Spleen (tissue), 11 donors: ENCODE results near the gene SH3BGR. TPM values are rescaled to one million over a fixed set of nuclear protein-coding genes. Genes with fewer than 3 reads are reported as not detected.
"Not testable (repeated sequence)": the region's sequence is repeated elsewhere in the genome, so short reads cannot be mapped to it uniquely, and the experiment has no call there.

Source experiments
- DNase-seq: peaks from one replicate; pipeline ENCODE4 v3.0.0-alpha.2; 2020
- H3K27ac ChIP-seq, 8 donors: fragments of 200-600 bp; sonication (generic) in 7 of 8; 1 replicate in 4 of 8; 2 replicates in 4 of 8; pipeline versions ENCODE4 v1.5.0 to v1.8.0; 2016 to 2021; ENCODE audit warnings: inconsistent platforms in 4 of 8, mild to moderate bottlenecking in 4 of 8, moderate library complexity in 1 of 8
- H3K27me3 ChIP-seq, 7 donors: fragments of 200-600 bp; sonication (generic) in 6 of 7; replicated peaks in 1 of 7; 1 replicate in 4 of 7; 2 replicates in 3 of 7; pipeline versions ENCODE4 v1.5.0 to v1.8.0; 2016 to 2021; ENCODE audit warnings: inconsistent platforms in 3 of 7, mild to moderate bottlenecking in 1 of 7
- H3K36me3 ChIP-seq, 6 donors: fragments of 200-600 bp; sonication (generic) in 5 of 6; 1 replicate in 4 of 6; 2 replicates in 2 of 6; pipeline versions ENCODE4 v1.5.0 to v1.8.0; 2016 to 2021; ENCODE audit warnings: inconsistent platforms in 2 of 6
- H3K4me1 ChIP-seq, 6 donors: fragments of 200-600 bp; sonication (generic) in 5 of 6; 1 replicate in 3 of 6; 2 replicates in 3 of 6; pipeline versions ENCODE4 v1.5.0 to v1.8.0; 2016 to 2021; ENCODE audit warnings: inconsistent platforms in 3 of 6
- H3K4me3 ChIP-seq, 8 donors: fragments of 200-600 bp; sonication (generic) in 7 of 8; 1 replicate in 4 of 8; 2 replicates in 4 of 8; pipeline versions ENCODE4 v1.5.0 to v1.8.0; 2016 to 2021; ENCODE audit warnings: inconsistent platforms in 4 of 8, mild to moderate bottlenecking in 4 of 8, moderate library complexity in 2 of 8
- H3K9me3 ChIP-seq, 8 donors: fragments of 200-600 bp; sonication (generic) in 7 of 8; 1 replicate in 4 of 8; 2 replicates in 4 of 8; pipeline versions ENCODE4 v1.5.0 to v1.8.0; 2016 to 2021; ENCODE audit warnings: inconsistent platforms in 4 of 8
- POLR2A ChIP-seq, 3 donors: fragments of 450-650 bp; IDR thresholded peaks; one replicate each; pipeline ENCODE4 v1.5.1; 2017; ENCODE audit warnings: antibody characterized with exemption in 3 of 3, mild to moderate bottlenecking in 1 of 3
- POLR2AphosphoS5 ChIP-seq, 3 donors: sonication (generic); formaldehyde crosslinking; IDR thresholded peaks; one replicate each; pipeline ENCODE4 v1.5.1; 2017; ENCODE audit warnings: antibody characterized with exemption in 3 of 3
- WGBS, 5 donors: extraction: QIAGEN DNeasy Blood & Tissue Kit in 3 of 5; methylation state at CpG; one replicate each; pipeline versions ENCODE4 v1.1.5 to v1.1.7; 2013 to 2018; 5-methylcytosine and 5-hydroxymethylcytosine counted together
- intact Hi-C: fragments of 100-400 bp; cut with DNase I; formaldehyde crosslinking; loops from one replicate; pipeline ENCODE4 v1.15.0; 2023; ENCODE audit warnings: low total_unique reads
- polyA plus RNA-seq, 3 donors: library from polyadenylated mRNA; stranded (reverse); fragments of 200-250 nt; gene quantifications; one replicate each; pipeline ENCODE4 v1.2.1, GENCODE V29; 2013
- total RNA-seq, 7 donors: library from RNA; depleted of rRNA in 3 of 7; stranded (reverse); fragments of >200 nt in 3 of 7; fragmentation: NEBNext Ultra II Directional in 4 of 7; extraction: Animal tissue kit (Norgen Biotek cat#: 25700) in 4 of 7; gene quantifications; one replicate each; pipeline versions ENCODE4 v1.1.0 to v1.2.1, GENCODE V29; 2016 to 2021
- TF ChIP-seq, protein P1 (sequence below), 11 experiments: fragments of 200-600 bp in 7 of 11; fragments of 450-650 bp in 4 of 11; sonication (generic) in 4 of 11; IDR thresholded peaks in 8 of 11; conservative IDR thresholded peaks in 3 of 11; 1 replicate in 7 of 11; 2 replicates in 4 of 11; pipeline versions ENCODE4 v1.4.0 to v1.8.0; 2016 to 2021; ENCODE audit warnings: antibody characterized with exemption in 11 of 11, inconsistent platforms in 4 of 11, mild to moderate bottlenecking in 1 of 11
- donor health status: healthy with polysubstance abuse.
- donor health status: DM: no; HTN: no; CAD: no; lungs with moderate emphysema.
- donor health status: DM: no; HTN: no; CAD: no.
- donor health status: Bipolar disorder and iron deficiency.
- donor health status: healthy.
- donor health status: DM: no; HTN: no; CAD: no.
- donor health status: DM: yes; HTN: yes; CAD: no.

SH3BGR gene
- total and polyA plus RNA-seq, 10 donors, result 0.69 to 3.7 (median 2.1) TPM

DNA sequence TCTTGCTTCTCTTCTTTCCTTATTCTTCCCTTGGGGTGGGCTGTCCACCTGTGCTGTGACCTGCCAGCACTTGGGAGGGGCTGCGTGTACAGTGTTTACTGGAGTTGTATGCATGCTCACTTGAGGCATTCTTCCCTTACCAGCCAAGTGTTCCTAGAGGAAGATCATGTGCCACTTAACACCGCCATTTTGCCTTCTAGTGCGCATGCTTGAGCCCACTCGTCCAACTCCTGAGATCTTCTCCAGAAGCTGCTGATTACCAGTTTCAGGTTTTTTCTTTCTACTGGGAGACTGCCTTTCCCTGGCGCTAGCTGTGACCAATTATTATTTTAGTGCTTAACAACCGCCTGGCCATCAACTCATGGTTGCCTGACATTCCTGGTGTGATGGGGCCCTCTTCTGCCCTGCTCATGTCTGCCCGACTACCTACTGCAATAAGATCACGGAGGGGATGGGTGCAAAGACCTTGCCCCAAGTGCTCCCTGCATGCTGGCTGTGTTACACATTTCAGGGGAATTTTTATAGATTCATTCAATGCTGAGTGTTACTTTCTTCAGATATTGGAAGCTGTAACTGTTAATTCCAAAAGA lies 86.8 kb downstream of the SH3BGR start:
- no peaks in the 10 kb centered on the region for H3K4me1 ChIP-seq
- no peak overlapping the region for H3K27ac ChIP-seq
- H3K4me3 ChIP-seq, result no peak overlapping the region
- WGBS, 5 donors, result 87 to 91% (median 90%) methylated on average over 8 of the region's 8 CpGs
- TF ChIP-seq POLR2A (IDR thresholded peaks at IDR 0.05) (no peak), POLR2AphosphoS5 (IDR thresholded peaks at IDR 0.05) (no peak)
- TF ChIP-seq, protein P1, sequence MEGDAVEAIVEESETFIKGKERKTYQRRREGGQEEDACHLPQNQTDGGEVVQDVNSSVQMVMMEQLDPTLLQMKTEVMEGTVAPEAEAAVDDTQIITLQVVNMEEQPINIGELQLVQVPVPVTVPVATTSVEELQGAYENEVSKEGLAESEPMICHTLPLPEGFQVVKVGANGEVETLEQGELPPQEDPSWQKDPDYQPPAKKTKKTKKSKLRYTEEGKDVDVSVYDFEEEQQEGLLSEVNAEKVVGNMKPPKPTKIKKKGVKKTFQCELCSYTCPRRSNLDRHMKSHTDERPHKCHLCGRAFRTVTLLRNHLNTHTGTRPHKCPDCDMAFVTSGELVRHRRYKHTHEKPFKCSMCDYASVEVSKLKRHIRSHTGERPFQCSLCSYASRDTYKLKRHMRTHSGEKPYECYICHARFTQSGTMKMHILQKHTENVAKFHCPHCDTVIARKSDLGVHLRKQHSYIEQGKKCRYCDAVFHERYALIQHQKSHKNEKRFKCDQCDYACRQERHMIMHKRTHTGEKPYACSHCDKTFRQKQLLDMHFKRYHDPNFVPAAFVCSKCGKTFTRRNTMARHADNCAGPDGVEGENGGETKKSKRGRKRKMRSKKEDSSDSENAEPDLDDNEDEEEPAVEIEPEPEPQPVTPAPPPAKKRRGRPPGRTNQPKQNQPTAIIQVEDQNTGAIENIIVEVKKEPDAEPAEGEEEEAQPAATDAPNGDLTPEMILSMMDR (IDR thresholded peaks at IDR 0.05 in 8 of 11, conservative IDR thresholded peaks at IDR 0.05 in 3 of 11), result no peak
- peaks cover 0 to 16% (median 0%) of the 10 kb centered on the region in 7 donors for H3K27me3 ChIP-seq
- DNase-seq, result no peak
- H3K9me3 ChIP-seq, result no peaks in the 10 kb centered on the region
- intact Hi-C loops, result no loop called here
- H3K36me3 ChIP-seq, result no peaks in the 10 kb centered on the region

DNA sequence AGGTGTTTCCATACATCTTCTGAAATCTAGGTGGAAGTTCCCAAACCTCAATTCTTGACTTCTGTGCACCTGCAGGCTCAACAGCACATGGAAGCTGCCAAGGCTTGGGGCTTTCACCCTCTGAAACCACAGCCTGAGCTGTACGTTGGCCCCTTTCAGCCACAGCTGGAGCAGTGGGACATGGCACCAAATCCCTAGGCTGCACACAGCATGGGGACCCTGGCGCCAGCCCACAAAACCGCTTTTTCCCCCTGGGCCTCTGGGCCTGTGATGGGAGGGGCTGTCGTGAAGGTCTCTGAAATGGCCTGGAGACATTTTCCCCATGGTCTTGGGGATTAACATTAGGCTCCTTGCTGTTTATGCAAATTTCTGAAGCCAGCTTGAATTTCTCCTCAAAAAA lies 88.6 kb downstream of the SH3BGR start:
- intact Hi-C loops, DNase-seq, H3K36me3 ChIP-seq, H3K4me1 ChIP-seq, H3K27ac ChIP-seq, H3K4me3 ChIP-seq, H3K9me3 ChIP-seq: not testable (repeated sequence)
- peaks cover 0 to 16% (median 0%) of the 10 kb centered on the region in 7 donors for H3K27me3 ChIP-seq
- WGBS, 5 donors, result 80 to 95% (median 86%) methylated on average over 4 of the region's 4 CpGs

DNA sequence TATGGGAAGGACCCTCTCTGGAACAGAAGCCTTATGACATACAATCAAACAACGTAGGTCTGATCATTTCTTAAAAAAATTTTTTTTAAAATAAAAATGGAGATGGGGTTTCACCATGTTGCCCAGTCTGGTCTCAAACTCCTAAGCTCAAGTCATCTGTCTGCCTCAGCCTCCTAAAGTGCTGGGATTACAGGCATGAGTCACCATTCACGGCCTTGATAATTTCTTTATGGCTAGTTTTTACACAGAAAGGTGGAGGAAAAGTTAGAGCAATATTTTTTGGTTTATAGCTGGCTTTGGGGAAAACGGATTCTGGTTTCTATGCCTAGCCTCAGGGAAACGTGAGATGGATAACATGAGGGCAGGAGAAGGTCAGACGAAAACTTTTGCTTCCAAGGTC lies 91.0 kb downstream of the SH3BGR start:
- peaks cover 0 to 10% (median 0%) of the 10 kb centered on the region in 7 donors for H3K27me3 ChIP-seq
- no peak overlapping the region for H3K4me3 ChIP-seq
- peaks cover 0 to 21% (median 6%) of the 10 kb centered on the region in 8 donors for H3K9me3 ChIP-seq
- WGBS, 5 donors, result 79 to 88% (median 79%) methylated on average over 5 of the region's 5 CpGs
- TF ChIP-seq POLR2AphosphoS5 (IDR thresholded peaks at IDR 0.05) (no peak), POLR2A (IDR thresholded peaks at IDR 0.05) (no peak)
- TF ChIP-seq, protein P1 (IDR thresholded peaks at IDR 0.05 in 8 of 11, conservative IDR thresholded peaks at IDR 0.05 in 3 of 11), result no peak
- no peaks in the 10 kb centered on the region for H3K36me3 ChIP-seq
- no peak for DNase-seq
- H3K4me1 ChIP-seq, result no peaks in the 10 kb centered on the region
- no peak overlapping the region for H3K27ac ChIP-seq
- intact Hi-C loops, result no loop called here

DNA sequence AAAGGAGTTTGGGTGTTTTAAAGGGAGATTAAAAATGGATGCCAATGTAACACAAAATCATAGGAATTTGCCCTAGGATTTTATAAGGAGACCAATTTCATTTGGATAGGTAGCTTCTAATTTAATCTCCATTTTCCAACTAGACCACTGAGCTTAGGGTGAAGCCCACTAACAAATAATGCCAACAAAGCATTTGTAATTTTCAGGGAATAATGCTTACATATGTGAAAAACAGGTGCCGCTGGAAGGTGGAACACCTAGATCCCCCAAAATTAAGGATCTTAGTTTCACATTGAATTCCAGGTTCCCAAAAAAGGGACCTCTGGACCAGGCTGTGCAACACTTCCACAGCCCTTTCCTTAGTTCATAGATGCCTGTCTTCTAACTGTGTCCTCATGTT lies 94.8 kb downstream of the SH3BGR start:
- Histone ChIP-seq H3K27ac (no peak overlapping the region), H3K4me1 (no peaks in the 10 kb centered on the region), H3K4me3 (no peak overlapping the region), H3K9me3 (peaks cover 0 to 25% (median 11%) of the 10 kb centered on the region in 8 donors), H3K36me3 (no peaks in the 10 kb centered on the region), H3K27me3 (no peaks in the 10 kb centered on the region)
- 95 to 100% (median 100%) methylated on average over 1 of the region's 1 CpG for WGBS, 5 donors
- DNase-seq, result no peak
- TF ChIP-seq POLR2A (IDR thresholded peaks at IDR 0.05) (no peak), POLR2AphosphoS5 (IDR thresholded peaks at IDR 0.05) (no peak)
- TF ChIP-seq, protein P1 (IDR thresholded peaks at IDR 0.05 in 8 of 11, conservative IDR thresholded peaks at IDR 0.05 in 3 of 11), result no peak
- intact Hi-C loops, result no loop called here
